ENCODE measurements around the gene TMEM273.

GRCh38 chr10:49131507-49132361, 56.5 kb downstream of the TMEM273 start:
- TF ChIP-seq MAZ (IDR thresholded peaks at IDR 0.05; ENCODE audit: borderline replicate concordance, low read depth, low read length) (no peak), NFE2L2 (IDR thresholded peaks at IDR 0.05; ENCODE audit: low read depth, low read length) (no peak), CTCF (conservative IDR thresholded peaks at IDR 0.05; ENCODE audit: low read depth, low read length) (no peak), RCOR1 (IDR thresholded peaks at IDR 0.05; ENCODE audit: insufficient replicate concordance, low read length) (no peak), POLR2A (IDR thresholded peaks at IDR 0.05; ENCODE audit: low read depth, low read length) (no peak), CEBPB (IDR thresholded peaks at IDR 0.05; ENCODE audit: low read depth, low read length) (no peak), SMC3 (IDR thresholded peaks at IDR 0.05; ENCODE audit: low read depth, low read length) (no peak), BHLHE40 (IDR thresholded peaks at IDR 0.05; ENCODE audit: low read depth, low read length) (no peak), RAD21 (IDR thresholded peaks at IDR 0.05; ENCODE audit: low read length) (no peak), FOS (IDR thresholded peaks at IDR 0.05; ENCODE audit: low read depth, low read length) (no peak)
